Nephron progenitor cell (in vitro differentiated cells): ENCODE measurements around the gene ALX4.
A peak's percentile ranks its signal among the peaks of the same experiment; 100 is the strongest.

Experiments used
- DNase-seq: peaks from one replicate; pipeline ENCODE4 v3.0.0; 2021
- H3K27ac Mint-ChIP-seq: 2 replicates; pipeline ENCODE4 v1.8.0; 2021; ENCODE audit warnings: mild to moderate bottlenecking, moderate library complexity, mixed read lengths
- H3K27me3 Mint-ChIP-seq: 2 replicates; pipeline ENCODE4 v1.8.0; 2021; ENCODE audit warnings: mild to moderate bottlenecking, low read depth, mixed read lengths; ENCODE audit not compliant: poor library complexity
- H3K36me3 Mint-ChIP-seq: 2 replicates; pipeline ENCODE4 v1.8.0; 2021; ENCODE audit warnings: low read depth, mixed read lengths
- H3K4me1 Mint-ChIP-seq: 2 replicates; pipeline ENCODE4 v1.8.0; 2021; ENCODE audit warnings: mixed read lengths
- H3K4me3 Mint-ChIP-seq: 2 replicates; pipeline ENCODE4 v1.8.0; 2021; ENCODE audit warnings: mild to moderate bottlenecking, moderate library complexity, mixed read lengths
- H3K9me3 Mint-ChIP-seq: 2 replicates; pipeline ENCODE4 v1.8.0; 2021; ENCODE audit warnings: mild to moderate bottlenecking, moderate library complexity, mixed read lengths
- TF ChIP-seq, protein P1 (sequence below): fragments of 200-600 bp; sonication (generic); IDR thresholded peaks from 2 replicates; pipeline ENCODE4 v1.5.0; 2021; ENCODE audit warnings: antibody characterized with exemption

Gene ALX4

DNA sequence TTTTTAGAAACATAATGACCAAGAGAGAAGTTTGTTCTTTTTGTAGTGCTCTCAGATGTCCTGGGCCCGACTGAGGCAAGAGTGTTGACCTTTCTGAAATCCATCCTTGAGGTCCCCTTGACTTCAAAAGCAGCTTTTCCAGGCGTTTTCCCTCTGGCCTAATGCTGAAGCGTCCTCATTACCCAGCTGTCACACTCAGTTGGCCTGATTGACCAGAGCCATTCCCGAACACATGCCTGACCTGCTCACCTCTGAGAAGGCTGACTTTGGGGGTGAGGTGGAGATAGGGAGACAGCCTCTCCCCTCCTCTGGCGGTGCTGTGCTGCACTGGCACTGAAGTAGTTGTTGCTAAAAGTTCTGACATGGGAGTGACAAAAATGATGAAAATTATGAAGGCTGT, 66.9 kb downstream of the ALX4 start:
- H3K4me3 Mint-ChIP-seq, result peak overlapping the region; percentile 61
- H3K9me3 Mint-ChIP-seq, result no peaks in the 10 kb centered on the region
- no peak for DNase-seq
- TF ChIP-seq, protein P1, sequence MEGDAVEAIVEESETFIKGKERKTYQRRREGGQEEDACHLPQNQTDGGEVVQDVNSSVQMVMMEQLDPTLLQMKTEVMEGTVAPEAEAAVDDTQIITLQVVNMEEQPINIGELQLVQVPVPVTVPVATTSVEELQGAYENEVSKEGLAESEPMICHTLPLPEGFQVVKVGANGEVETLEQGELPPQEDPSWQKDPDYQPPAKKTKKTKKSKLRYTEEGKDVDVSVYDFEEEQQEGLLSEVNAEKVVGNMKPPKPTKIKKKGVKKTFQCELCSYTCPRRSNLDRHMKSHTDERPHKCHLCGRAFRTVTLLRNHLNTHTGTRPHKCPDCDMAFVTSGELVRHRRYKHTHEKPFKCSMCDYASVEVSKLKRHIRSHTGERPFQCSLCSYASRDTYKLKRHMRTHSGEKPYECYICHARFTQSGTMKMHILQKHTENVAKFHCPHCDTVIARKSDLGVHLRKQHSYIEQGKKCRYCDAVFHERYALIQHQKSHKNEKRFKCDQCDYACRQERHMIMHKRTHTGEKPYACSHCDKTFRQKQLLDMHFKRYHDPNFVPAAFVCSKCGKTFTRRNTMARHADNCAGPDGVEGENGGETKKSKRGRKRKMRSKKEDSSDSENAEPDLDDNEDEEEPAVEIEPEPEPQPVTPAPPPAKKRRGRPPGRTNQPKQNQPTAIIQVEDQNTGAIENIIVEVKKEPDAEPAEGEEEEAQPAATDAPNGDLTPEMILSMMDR, result no peak
- peaks cover 55% of the 10 kb centered on the region for H3K36me3 Mint-ChIP-seq
- peaks cover 35% of the 10 kb centered on the region for H3K4me1 Mint-ChIP-seq
- H3K27me3 Mint-ChIP-seq, result peaks cover 28% of the 10 kb centered on the region
- no peak overlapping the region for H3K27ac Mint-ChIP-seq

DNA sequence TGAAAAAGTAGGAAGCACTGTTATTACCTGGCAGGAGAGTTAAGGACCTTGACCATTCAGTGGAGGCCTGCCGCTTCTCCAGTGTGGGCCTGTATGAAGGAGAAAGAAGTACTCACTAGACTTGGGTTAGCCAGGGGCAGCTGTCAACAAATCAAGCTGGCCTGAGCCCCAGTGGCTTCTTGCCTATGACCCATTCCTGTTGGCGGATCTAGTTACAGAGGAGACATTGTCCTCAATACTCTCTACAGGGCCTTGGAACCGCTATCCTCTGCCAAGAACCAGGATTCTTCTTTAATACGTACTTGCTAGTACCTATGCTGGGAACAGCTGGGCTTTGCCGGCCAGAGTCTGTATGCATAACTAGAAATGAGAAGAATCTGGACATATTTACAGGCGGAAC, 68.1 kb downstream of the ALX4 start:
- no peak for DNase-seq
- Mint-ChIP-seq H3K36me3 (peaks cover 56% of the 10 kb centered on the region), H3K27me3 (peaks cover 25% of the 10 kb centered on the region), H3K4me1 (peaks cover 36% of the 10 kb centered on the region), H3K4me3 (no peak overlapping the region), H3K27ac (no peak overlapping the region), H3K9me3 (peaks cover 4% of the 10 kb centered on the region)
- TF ChIP-seq, protein P1, result no peak

DNA sequence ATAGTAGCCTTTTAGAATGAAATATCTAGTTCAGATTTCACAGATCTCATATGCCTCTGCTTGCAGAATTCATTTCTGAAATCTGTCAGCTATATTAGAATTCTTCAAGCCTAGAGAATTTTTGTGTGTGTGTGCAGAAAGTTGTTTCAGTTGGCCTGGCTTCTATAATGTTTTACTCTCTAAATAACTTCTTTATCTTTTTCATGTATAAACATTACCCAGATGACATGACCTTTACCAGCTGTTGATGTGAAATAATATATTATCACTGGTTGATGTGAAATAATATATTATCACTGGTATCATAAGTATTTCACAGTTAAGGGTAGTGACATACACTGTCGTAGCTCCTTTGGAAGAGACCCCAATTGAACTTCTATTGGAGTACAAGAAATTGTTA, 72.8 kb downstream of the ALX4 start:
- Mint-ChIP-seq H3K36me3 (peaks cover 40% of the 10 kb centered on the region), H3K9me3 (peaks cover 4% of the 10 kb centered on the region), H3K27me3 (peaks cover 31% of the 10 kb centered on the region), H3K4me3 (no peak overlapping the region), H3K4me1 (peaks cover 25% of the 10 kb centered on the region), H3K27ac (no peak overlapping the region)
- TF ChIP-seq, protein P1, result no peak
- DNase-seq, result no peak

DNA sequence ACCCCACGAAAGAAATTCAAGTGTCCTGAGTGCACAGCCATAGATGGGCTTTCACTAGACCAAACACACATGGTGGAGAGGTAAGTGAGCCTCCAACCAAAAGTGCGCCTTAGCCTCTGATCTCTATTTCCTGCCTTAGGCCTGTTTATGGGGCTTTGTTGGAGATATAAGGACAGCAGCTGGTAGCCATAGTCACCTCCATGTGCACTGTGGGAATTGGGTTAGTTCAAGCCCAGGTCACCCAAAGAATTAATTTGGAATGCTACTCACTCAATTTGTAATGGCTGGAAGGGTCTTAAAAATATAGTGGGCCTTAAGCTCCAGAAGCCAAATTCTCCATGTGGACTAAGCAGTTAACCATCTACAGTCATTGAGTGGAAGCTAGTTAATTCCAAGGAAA, 73.6 kb downstream of the ALX4 start:
- peaks cover 38% of the 10 kb centered on the region for H3K36me3 Mint-ChIP-seq
- no peak for DNase-seq
- H3K27ac Mint-ChIP-seq, result peak overlapping the region; percentile 41
- no peak overlapping the region for H3K4me3 Mint-ChIP-seq
- peaks cover 4% of the 10 kb centered on the region for H3K9me3 Mint-ChIP-seq
- TF ChIP-seq, protein P1, result no peak
- peaks cover 17% of the 10 kb centered on the region for H3K4me1 Mint-ChIP-seq
- H3K27me3 Mint-ChIP-seq, result peaks cover 29% of the 10 kb centered on the region

DNA sequence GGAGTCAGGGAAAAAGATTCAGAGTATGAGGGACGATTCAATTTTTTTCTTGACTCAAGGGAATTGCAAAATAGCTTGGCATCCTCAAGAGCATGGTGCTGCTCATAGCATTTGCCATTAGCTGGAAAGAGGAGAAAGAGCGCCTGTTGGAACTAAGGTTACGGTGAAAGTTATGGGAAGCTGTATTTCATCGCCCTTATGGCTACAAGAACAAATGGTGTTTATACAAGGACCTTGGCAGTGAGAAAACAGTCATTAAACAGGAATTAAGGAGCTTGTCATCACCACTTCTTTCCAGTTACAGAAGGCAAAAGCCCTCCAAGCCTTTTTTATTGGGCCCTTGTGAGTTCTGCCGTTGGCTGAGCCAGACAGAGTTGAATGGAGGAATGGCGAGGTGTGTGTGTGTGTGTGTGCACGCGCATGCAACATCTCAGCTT, 74.2 kb downstream of the ALX4 start:
- Mint-ChIP-seq H3K36me3 (peaks cover 38% of the 10 kb centered on the region), H3K27ac (peak overlapping the region; percentile 41), H3K4me1 (peaks cover 17% of the 10 kb centered on the region), H3K27me3 (peaks cover 33% of the 10 kb centered on the region), H3K4me3 (no peak overlapping the region), H3K9me3 (peaks cover 4% of the 10 kb centered on the region)
- peak; percentile 29 for DNase-seq
- TF ChIP-seq, protein P1, result no peak

DNA sequence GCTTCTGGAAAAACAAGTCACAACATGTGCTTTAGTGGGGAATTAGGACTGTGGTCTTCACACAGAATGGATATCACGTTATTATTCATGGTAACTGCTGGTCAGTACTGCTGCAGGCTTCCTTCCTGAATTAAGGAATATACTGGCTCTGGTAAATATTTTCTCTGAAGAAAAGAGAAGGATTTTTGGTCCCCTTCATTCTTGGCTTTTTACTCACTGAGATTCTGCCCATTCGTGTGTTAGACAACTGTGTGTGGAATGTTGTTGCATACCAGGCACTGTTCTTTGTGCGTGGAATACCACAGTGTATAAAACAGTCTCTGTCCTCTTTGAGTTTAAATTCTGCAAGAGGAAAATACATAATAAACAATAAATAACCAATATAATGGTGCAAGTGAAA, 80.3 kb downstream of the ALX4 start:
- H3K4me3 Mint-ChIP-seq, result no peak overlapping the region
- TF ChIP-seq, protein P1, result no peak
- no peak for DNase-seq
- H3K27ac Mint-ChIP-seq, result no peak overlapping the region
- peaks cover 49% of the 10 kb centered on the region for H3K27me3 Mint-ChIP-seq
- no peaks in the 10 kb centered on the region for H3K9me3 Mint-ChIP-seq
- peaks cover 5% of the 10 kb centered on the region for H3K4me1 Mint-ChIP-seq
- H3K36me3 Mint-ChIP-seq, result peaks cover 10% of the 10 kb centered on the region
